ENCODE data around the gene RIBC2.
"Not testable (repeated sequence)": the region's sequence is repeated elsewhere in the genome, so short reads cannot be mapped to it uniquely, and the experiment has no call there.

GRCh38 chr22:45436871-45437517, 23.5 kb downstream of the RIBC2 start:
- TF ChIP-seq CTCF (IDR thresholded peaks at IDR 0.05); USF2 (IDR thresholded peaks at IDR 0.05; ENCODE audit: borderline replicate concordance, low read depth, low read length); EP300 (IDR thresholded peaks at IDR 0.05; ENCODE audit: borderline replicate concordance in 1 of 2, low read depth in 1 of 2, low read length in 1 of 2); FOXM1 (IDR thresholded peaks at IDR 0.05; ENCODE audit: low read depth); FOXJ3 (CRISPR knock-in tag; IDR thresholded peaks at IDR 0.05); GABPA (IDR thresholded peaks at IDR 0.05; ENCODE audit: low read depth); MXI1 (IDR thresholded peaks at IDR 0.05; ENCODE audit: low read depth, low read length); POLR2AphosphoS5 (IDR thresholded peaks at IDR 0.05; ENCODE audit: low read depth, low read length); TAF1 (IDR thresholded peaks at IDR 0.05; ENCODE audit: borderline replicate concordance, low read depth, low read length); PBX3 (IDR thresholded peaks at IDR 0.05); MAX (IDR thresholded peaks at IDR 0.05; ENCODE audit: low read depth); SMC3 (IDR thresholded peaks at IDR 0.05; ENCODE audit: low read depth, low read length); REST (IDR thresholded peaks at IDR 0.05; ENCODE audit: low read depth, low read length): not testable (repeated sequence)

Data from SK-N-SH (cell line).